ENCODE results near the gene RTEL1.

DNA sequence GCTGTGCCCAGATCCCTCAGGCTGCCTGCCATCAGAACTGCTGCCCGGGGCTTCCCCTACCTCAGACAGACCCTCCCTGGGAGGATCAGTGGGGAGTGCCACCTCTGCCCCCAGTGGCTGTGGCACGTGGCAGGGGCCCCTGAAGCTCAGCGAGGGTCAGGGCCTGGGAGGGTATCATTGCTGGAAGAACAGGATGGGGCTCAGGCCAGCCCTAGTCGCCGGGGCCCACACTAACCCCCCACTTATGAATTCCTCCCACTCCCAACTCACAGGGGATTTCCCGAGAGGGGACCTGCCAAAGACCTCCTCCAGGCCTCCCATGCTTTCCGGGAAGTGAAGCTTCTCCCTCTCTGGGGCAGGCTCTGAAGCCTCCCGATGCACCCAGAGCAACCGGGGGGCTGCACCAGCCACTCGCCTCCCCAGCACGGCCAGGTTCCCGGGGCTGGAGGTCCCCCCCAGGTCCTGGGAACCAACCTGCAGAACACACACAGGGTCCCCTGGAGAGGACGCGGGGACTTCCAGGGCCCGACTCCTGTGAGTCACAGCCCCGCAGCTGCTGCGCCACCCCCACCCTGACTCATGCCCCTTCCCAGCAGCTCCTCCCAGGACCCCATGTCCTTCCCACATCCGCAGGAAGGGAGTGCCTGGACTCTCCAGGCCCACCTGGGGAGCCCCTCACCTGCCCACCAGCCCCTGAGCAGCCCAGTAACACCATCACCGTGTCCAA lies 40.8 kb downstream of the RTEL1 start:
- TF ChIP-seq, protein P1, sequence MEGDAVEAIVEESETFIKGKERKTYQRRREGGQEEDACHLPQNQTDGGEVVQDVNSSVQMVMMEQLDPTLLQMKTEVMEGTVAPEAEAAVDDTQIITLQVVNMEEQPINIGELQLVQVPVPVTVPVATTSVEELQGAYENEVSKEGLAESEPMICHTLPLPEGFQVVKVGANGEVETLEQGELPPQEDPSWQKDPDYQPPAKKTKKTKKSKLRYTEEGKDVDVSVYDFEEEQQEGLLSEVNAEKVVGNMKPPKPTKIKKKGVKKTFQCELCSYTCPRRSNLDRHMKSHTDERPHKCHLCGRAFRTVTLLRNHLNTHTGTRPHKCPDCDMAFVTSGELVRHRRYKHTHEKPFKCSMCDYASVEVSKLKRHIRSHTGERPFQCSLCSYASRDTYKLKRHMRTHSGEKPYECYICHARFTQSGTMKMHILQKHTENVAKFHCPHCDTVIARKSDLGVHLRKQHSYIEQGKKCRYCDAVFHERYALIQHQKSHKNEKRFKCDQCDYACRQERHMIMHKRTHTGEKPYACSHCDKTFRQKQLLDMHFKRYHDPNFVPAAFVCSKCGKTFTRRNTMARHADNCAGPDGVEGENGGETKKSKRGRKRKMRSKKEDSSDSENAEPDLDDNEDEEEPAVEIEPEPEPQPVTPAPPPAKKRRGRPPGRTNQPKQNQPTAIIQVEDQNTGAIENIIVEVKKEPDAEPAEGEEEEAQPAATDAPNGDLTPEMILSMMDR (IDR thresholded peaks at IDR 0.05), result no peak
- no peak for TF ChIP-seq POLR2A (IDR thresholded peaks at IDR 0.05)
